ENCODE measurements around the gene CXCL3. TPM values are rescaled to one million over a fixed set of nuclear protein-coding genes. Genes with fewer than 3 reads are reported as not detected.

CXCL3 gene
- total RNA-seq, 1 donor from 2014 or later: 0.18 TPM

- DNase-seq (ENCODE audit: low spot score): no peak
- intact Hi-C loops (cut with micrococcal nuclease): no loop called here
- H3K36me3 Mint-ChIP-seq (ENCODE audit: low read depth): no peaks in the 10 kb centered on the region
- no peaks in the 10 kb centered on the region for H3K4me1 Mint-ChIP-seq (ENCODE audit: low read depth)
- H3K27me3 Mint-ChIP-seq (ENCODE audit: insufficient read depth): peaks cover 14% of the 10 kb centered on the region
- no peaks in the 10 kb centered on the region for H3K9me3 Mint-ChIP-seq
- H3K27ac Mint-ChIP-seq: no peak within 1 kb of the TSS
- H3K4me3 Mint-ChIP-seq: no peak within 1 kb of the TSS
Measured at GRCh38 chr4:73998040-73999011, 40.2 kb downstream of the CXCL3 start, which contains the start of gene CXCL5. Gene CXCL5 (minus strand): TSS chr4:73998677. CDS start chr4:73998581, 96 bp downstream.

GRCh38 chr4:73992050-73992449 lies 46.4 kb downstream of the CXCL3 start:
- intact Hi-C loops (cut with micrococcal nuclease): no loop called here
- Mint-ChIP-seq H3K36me3 (ENCODE audit: low read depth) (no peaks in the 10 kb centered on the region), H3K4me3 (no peak overlapping the region), H3K27me3 (ENCODE audit: insufficient read depth) (peaks cover 2% of the 10 kb centered on the region), H3K27ac (no peak overlapping the region), H3K9me3 (no peaks in the 10 kb centered on the region), H3K4me1 (ENCODE audit: low read depth) (no peaks in the 10 kb centered on the region)
- no peak for DNase-seq (ENCODE audit: low spot score)

GRCh38 chr4:73991742-73992000 lies 46.8 kb downstream of the CXCL3 start:
- Mint-ChIP-seq H3K27me3 (ENCODE audit: insufficient read depth) (peaks cover 2% of the 10 kb centered on the region), H3K36me3 (ENCODE audit: low read depth) (no peaks in the 10 kb centered on the region), H3K4me3 (no peak overlapping the region), H3K27ac (no peak overlapping the region), H3K9me3 (no peaks in the 10 kb centered on the region), H3K4me1 (ENCODE audit: low read depth) (no peaks in the 10 kb centered on the region)
- no peak for DNase-seq (ENCODE audit: low spot score)
- intact Hi-C loops (cut with micrococcal nuclease): no loop called here

GRCh38 chr4:73990988-73991741 lies 47.3 kb downstream of the CXCL3 start:
- Mint-ChIP-seq H3K36me3 (ENCODE audit: low read depth) (no peaks in the 10 kb centered on the region), H3K4me3 (no peak overlapping the region), H3K4me1 (ENCODE audit: low read depth) (no peaks in the 10 kb centered on the region), H3K27ac (no peak overlapping the region), H3K27me3 (ENCODE audit: insufficient read depth) (peaks cover 2% of the 10 kb centered on the region), H3K9me3 (no peaks in the 10 kb centered on the region)
- DNase-seq (ENCODE audit: low spot score): no peak
- intact Hi-C loops (cut with micrococcal nuclease): no loop called here

- Mint-ChIP-seq H3K4me1 (ENCODE audit: low read depth) (no peaks in the 10 kb centered on the region), H3K36me3 (ENCODE audit: low read depth) (no peaks in the 10 kb centered on the region), H3K4me3 (no peak overlapping the region), H3K27me3 (ENCODE audit: insufficient read depth) (no peaks in the 10 kb centered on the region), H3K27ac (no peak overlapping the region), H3K9me3 (no peaks in the 10 kb centered on the region)
- intact Hi-C loops (cut with micrococcal nuclease): no loop called here
- no peak for DNase-seq (ENCODE audit: low spot score)
Measured at GRCh38 chr4:73989928-73990327, 48.6 kb downstream of the CXCL3 start.

DNA sequence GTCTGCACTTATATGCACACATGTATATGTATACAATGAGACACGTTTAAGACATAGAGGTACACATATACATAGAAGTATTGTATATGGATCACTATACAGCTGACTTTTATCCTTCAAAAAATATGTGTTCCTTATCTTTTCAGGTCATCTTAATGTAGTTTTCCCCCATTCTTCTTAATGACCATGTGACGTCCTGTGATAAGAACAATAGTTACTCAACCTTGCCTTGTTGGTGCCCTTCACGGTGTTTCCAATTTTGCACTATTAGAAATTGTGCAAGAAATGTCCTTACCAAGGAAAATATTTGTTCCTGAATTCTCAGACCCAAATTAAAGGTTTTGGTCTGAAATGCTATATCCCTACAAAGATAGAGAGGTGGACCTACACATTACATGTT lies 49.5 kb downstream of the CXCL3 start:
- Mint-ChIP-seq H3K36me3 (ENCODE audit: low read depth) (no peaks in the 10 kb centered on the region), H3K4me1 (ENCODE audit: low read depth) (no peaks in the 10 kb centered on the region), H3K4me3 (no peak overlapping the region), H3K9me3 (no peaks in the 10 kb centered on the region), H3K27me3 (ENCODE audit: insufficient read depth) (no peaks in the 10 kb centered on the region), H3K27ac (no peak overlapping the region)
- intact Hi-C loops (cut with micrococcal nuclease): no loop called here
- no peak for DNase-seq (ENCODE audit: low spot score)

- intact Hi-C loops (cut with micrococcal nuclease): no loop called here
- Mint-ChIP-seq H3K4me3 (no peak within 1 kb of the TSS), H3K27ac (no peak within 1 kb of the TSS), H3K27me3 (ENCODE audit: insufficient read depth) (no peaks in the 10 kb centered on the region), H3K36me3 (ENCODE audit: low read depth) (no peaks in the 10 kb centered on the region), H3K4me1 (ENCODE audit: low read depth) (no peaks in the 10 kb centered on the region), H3K9me3 (no peaks in the 10 kb centered on the region)
- no peak for DNase-seq (ENCODE audit: low spot score)
Measured at GRCh38 chr4:73988061-73988460, 50.4 kb downstream of the CXCL3 start, which contains the start of gene PPBP. Gene PPBP (minus strand): TSS chr4:73988190. CDS start chr4:73988103, 87 bp downstream.

Other genes starting within 250 kb of the CXCL3 start
- gene CXCL6, start 202.0 kb downstream of the CXCL3 start, total RNA-seq: not detected in 2 replicates
- gene PF4V1, start 185.4 kb downstream of the CXCL3 start, total RNA-seq: not detected in 2 replicates
- gene CXCL1, start 169.3 kb downstream of the CXCL3 start, total RNA-seq: not detected in 2 replicates
- not detected in 2 replicates for gene PF4, start 56.7 kb downstream of the CXCL3 start, total RNA-seq
- not detected in 2 replicates for gene PPBP, start 50.5 kb downstream of the CXCL3 start, total RNA-seq
- not detected in 2 replicates for gene CXCL5, start 40.0 kb downstream of the CXCL3 start, total RNA-seq
- not detected in 2 replicates for gene CXCL2, start 60.5 kb upstream of the CXCL3 start, total RNA-seq
- gene MTHFD2L, start 119.4 kb upstream of the CXCL3 start, total RNA-seq: 8.9 and 9.9 TPM in 2 replicates

Data from activated T-helper 1 cell treated with anti-CD3 and anti-CD28 coated beads, Interleukin-12 subunit alpha, Interleukin-12 subunit beta, Interleukin-2, Interleukin-4 antibody, amounts not matched to agents 30 ng/mL and 10 ng/mL and 1 ng/mL, durations not matched to agents 14 hours and 24 hours and 36 hours (primary cell).